GM06990 (cell line): Measurements from ENCODE around the gene PLEKHA4.
A peak's percentile ranks its signal among the peaks of the same experiment; 100 is the strongest.

Experiments
- DNase-seq: peaks from one replicate; pipeline ENCODE4 v3.0.0-alpha.2; 2011; ENCODE audit not compliant: insufficient read length; ENCODE audit errors: extremely low read depth
- H3K27me3 ChIP-seq: replicated peaks from 2 replicates; pipeline ENCODE4 v1.6.0; 2011; ENCODE audit warnings: low read length; ENCODE audit not compliant: control insufficient read depth, insufficient read depth
- H3K36me3 ChIP-seq: 2 replicates; pipeline ENCODE4 v1.5.1; 2011; ENCODE audit warnings: low read length; ENCODE audit not compliant: control insufficient read depth, insufficient read depth
- H3K4me3 ChIP-seq: replicated peaks from 2 replicates; pipeline ENCODE4 v1.5.1; 2011; ENCODE audit warnings: low read depth, mild to moderate bottlenecking, control low read depth, low read length
- CTCF ChIP-seq: IDR thresholded peaks from 2 replicates; pipeline ENCODE4 v1.5.1; 2011; ENCODE audit warnings: low read length, control low read depth, mild to moderate bottlenecking, inconsistent platforms; ENCODE audit not compliant: insufficient read depth, poor library complexity, severe bottlenecking

The PLEKHA4 gene

GRCh38 chr19:48833977-48834376 is 34.4 kb downstream of the PLEKHA4 start:
- H3K27me3 ChIP-seq, result no peaks in the 10 kb centered on the region
- H3K36me3 ChIP-seq, result no peaks in the 10 kb centered on the region
- DNase-seq, result no peak
- TF ChIP-seq CTCF, result no peak
- no peak overlapping the region for H3K4me3 ChIP-seq

GRCh38 chr19:48833049-48833448 is 35.4 kb downstream of the PLEKHA4 start:
- H3K36me3 ChIP-seq, result no peaks in the 10 kb centered on the region
- no peak for DNase-seq
- no peak overlapping the region for H3K4me3 ChIP-seq
- H3K27me3 ChIP-seq, result no peaks in the 10 kb centered on the region
- no peak for TF ChIP-seq CTCF

- H3K27me3 ChIP-seq, result no peaks in the 10 kb centered on the region
- DNase-seq, result no peak
- no peaks in the 10 kb centered on the region for H3K36me3 ChIP-seq
- H3K4me3 ChIP-seq, result no peak overlapping the region
- no peak for TF ChIP-seq CTCF
Measured at GRCh38 chr19:48830965-48831364, 37.5 kb downstream of the PLEKHA4 start.

GRCh38 chr19:48830088-48830487 is 38.3 kb downstream of the PLEKHA4 start:
- no peak for TF ChIP-seq CTCF
- DNase-seq, result no peak
- Histone ChIP-seq H3K36me3 (no peaks in the 10 kb centered on the region), H3K27me3 (no peaks in the 10 kb centered on the region), H3K4me3 (no peak overlapping the region)

- no peak for DNase-seq
- Histone ChIP-seq H3K4me3 (no peak overlapping the region), H3K27me3 (no peaks in the 10 kb centered on the region), H3K36me3 (no peaks in the 10 kb centered on the region)
- TF ChIP-seq CTCF, result peak; percentile 15
Measured at GRCh38 chr19:48826606-48827020, 41.8 kb downstream of the PLEKHA4 start.

- Histone ChIP-seq H3K4me3 (no peak overlapping the region), H3K27me3 (no peaks in the 10 kb centered on the region), H3K36me3 (no peaks in the 10 kb centered on the region)
- no peak for TF ChIP-seq CTCF
- DNase-seq, result no peak
Measured at GRCh38 chr19:48822514-48822913, 45.9 kb downstream of the PLEKHA4 start.
